HG03469 (cell line): ENCODE measurements around the gene TMEM143.
"Not testable (repeated sequence)": the region's sequence is repeated elsewhere in the genome, so short reads cannot be mapped to it uniquely, and the experiment has no call there.

Source experiments
- ATAC-seq: cut with Tn5 transposase; IDR thresholded peaks from one replicate; pipeline ENCODE4 v1.9.1; 2021; ENCODE audit warnings: mild to moderate bottlenecking, moderate library complexity, moderate number of reproducible peaks; ENCODE audit not compliant: unreplicated experiment

Gene TMEM143

DNA sequence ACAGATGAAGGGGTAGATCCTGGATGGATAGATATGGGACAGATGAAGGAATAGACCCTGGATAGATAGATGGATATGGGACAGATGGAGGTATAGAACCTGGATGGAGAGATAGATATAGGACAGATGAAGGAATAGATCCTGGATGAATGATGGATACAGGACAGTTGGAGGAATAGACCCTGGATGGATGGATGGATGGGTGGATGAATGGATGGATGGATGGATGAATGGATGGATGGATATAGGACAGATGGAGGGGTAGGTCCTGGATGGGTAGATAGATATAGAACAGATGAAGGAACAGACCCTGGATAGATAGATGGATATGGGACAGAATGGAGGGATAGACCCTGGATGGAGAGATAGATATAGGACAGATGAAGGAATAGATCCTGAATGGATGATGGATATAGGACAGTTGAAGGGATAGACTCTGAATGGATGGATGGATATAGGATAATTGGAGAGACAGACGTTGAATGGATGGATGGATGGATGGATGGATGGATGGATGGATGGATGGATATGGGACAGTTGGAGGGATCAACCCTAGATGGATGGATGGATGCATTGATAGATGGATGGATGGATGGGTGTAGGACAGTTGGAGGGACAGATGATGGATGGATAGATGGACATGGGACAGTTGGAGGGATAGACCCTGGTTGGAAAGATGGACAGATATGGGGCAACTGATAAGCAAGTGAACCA lies 61.7 kb downstream of the TMEM143 start:
- ATAC-seq = no peak

- ATAC-seq = no peak
These were observed 65.8 kb downstream of the TMEM143 start for GRCh38 chr19:48297975-48298374.

DNA sequence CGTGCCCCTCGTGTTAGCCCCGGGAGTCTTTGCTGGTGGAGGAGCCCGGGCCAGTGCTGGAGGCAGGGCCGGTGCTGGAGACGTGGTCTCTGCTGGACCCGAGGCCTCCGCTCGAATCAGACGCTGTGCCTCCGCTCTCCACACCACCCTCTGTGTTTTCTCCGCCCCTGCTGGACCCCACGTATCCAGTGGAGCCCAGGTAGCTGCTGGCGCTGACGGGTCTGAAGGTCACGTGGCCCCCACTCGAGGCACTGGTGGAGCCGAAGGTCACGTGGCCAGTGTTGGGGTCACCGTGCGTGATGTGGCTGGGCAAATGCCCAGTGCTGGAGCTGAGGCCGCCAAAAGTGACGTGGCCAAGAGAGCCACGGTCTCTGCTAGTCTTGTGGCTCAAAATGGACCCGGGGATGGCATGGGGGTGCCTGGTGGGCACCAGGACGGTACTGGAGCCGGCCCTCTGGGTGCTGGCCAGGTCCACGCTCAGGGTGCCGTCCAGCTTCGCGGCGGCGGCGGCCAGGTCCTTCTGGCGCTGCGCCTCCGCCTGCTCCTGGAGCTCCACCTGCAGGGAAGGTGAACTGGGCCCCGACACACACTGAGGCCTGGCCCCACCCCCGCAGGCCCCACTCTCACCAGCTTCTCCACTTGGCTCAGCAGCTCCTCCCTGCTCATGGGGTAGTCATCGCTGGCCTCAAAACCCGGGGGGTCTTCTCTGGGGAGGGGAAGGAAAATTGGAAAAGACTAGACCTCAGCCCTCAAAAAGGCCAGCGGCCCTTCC lies 66.6 kb downstream of the TMEM143 start:
- no peak for ATAC-seq

- no peak for ATAC-seq
These were observed 68.3 kb downstream of the TMEM143 start for GRCh38 chr19:48295458-48295857.

- ATAC-seq = no peak
These were observed 70.9 kb downstream of the TMEM143 start for GRCh38 chr19:48292798-48293197.

DNA sequence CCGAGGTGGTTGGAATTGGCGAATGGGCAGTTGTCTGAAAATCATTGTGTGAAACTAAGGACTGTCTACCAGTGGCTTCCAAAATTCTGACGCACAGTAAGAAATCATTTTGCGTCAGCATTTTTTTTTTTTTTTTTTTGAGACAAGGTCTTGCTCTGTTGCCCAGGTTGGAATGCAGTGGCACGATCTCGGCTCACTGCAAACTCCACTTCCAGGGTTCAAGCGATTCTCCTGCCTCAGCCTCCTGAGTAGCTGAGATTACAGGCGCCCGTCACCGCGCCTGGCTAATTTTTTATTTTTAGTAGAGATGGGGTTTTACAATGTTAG lies 72.3 kb downstream of the TMEM143 start:
- not testable (repeated sequence) for ATAC-seq

GRCh38 chr19:48290771-48291488 lies 72.8 kb downstream of the TMEM143 start:
- no peak for ATAC-seq

GRCh38 chr19:48290401-48290770 lies 73.4 kb downstream of the TMEM143 start:
- ATAC-seq = no peak

GRCh38 chr19:48287748-48288147 lies 76.0 kb downstream of the TMEM143 start:
- no peak for ATAC-seq

- no peak for ATAC-seq
These were observed 78.8 kb downstream of the TMEM143 start for GRCh38 chr19:48284896-48285295.

DNA sequence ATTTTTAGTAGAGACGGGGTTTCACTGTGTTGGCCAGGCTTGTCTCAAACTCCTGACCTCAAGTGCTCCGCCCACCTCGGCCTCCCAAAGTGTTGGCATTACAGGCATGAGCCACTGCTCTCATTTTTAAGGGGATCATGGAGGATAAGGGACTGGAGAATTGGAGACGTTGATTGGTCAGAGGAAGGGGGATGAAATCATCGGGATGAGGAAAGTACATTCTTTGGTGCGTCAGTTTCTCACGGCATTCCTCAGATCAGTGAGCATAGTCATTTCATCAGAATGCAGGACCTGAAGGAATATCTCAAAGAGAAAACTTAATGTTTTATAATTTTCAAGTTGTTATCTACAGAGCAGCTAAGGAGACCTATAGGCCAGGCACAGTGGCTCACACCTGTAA lies 79.8 kb downstream of the TMEM143 start:
- ATAC-seq = no peak
